GM12874 (cell line): Measurements from ENCODE around the gene TACSTD2.

Experiments used
- TF ChIP-seq, protein P1 (sequence below): IDR thresholded peaks from 2 replicates; pipeline ENCODE4 v1.5.1; 2011; ENCODE audit warnings: low read depth, mild to moderate bottlenecking, control low read depth, low read length, moderate library complexity; ENCODE audit not compliant: insufficient read depth

The TACSTD2 gene

DNA sequence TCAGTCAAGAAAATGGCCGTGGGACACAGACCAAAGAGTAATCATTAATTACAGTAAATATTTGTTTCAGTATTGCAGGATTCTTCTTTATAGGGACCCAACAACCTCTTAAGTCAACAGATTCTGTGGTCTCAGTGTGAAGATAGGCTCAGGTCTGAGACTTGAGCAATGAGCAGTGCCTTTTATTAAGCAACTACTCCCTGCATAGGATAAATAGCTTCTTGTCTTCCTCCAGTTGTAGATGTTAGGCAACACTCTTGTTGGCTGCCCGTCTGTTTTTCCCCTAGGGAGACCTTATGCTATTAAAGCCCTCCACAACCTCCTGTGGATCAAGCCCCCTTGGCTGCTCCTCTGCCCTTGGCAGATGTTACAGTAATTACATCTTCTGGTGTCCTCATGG is 28.7 kb downstream of the TACSTD2 start:
- TF ChIP-seq, protein P1, sequence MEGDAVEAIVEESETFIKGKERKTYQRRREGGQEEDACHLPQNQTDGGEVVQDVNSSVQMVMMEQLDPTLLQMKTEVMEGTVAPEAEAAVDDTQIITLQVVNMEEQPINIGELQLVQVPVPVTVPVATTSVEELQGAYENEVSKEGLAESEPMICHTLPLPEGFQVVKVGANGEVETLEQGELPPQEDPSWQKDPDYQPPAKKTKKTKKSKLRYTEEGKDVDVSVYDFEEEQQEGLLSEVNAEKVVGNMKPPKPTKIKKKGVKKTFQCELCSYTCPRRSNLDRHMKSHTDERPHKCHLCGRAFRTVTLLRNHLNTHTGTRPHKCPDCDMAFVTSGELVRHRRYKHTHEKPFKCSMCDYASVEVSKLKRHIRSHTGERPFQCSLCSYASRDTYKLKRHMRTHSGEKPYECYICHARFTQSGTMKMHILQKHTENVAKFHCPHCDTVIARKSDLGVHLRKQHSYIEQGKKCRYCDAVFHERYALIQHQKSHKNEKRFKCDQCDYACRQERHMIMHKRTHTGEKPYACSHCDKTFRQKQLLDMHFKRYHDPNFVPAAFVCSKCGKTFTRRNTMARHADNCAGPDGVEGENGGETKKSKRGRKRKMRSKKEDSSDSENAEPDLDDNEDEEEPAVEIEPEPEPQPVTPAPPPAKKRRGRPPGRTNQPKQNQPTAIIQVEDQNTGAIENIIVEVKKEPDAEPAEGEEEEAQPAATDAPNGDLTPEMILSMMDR, result no peak

DNA sequence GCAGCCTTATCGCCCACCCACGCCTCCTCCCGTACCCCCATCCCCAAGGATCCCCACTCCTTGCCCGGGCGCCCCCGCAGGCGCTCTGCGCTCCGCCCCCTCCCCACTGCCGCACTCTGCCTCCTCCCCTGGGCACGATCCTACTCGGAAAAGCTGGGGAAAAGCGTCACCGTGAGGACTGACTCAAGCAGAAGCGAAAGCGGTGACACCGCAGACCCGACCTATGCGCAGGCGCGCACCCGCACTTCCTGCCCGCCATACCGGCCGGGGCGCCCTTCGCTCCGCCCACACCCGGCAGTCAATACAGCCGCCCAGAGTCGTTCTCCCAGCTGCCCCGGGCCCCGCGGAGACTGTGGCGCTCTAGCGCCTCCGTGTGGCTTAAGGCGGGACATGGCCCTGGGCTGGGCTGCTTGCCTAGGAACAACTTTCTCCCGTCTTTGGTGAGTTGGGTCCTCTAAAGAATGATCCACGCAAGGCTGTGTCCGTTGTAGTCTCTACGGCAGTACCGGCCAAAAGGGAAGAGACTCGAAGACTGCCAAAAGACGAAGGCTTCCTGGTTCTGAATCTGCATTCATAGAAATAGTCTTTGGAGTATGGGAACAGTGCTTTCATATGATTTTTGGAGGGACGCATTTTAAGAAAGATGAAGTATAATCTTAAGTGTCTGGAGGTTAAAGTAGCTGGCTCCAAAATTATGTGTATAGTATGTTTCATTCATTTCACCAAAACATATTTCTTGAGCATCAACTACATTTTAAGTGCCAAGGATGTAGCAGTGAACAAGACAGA is 30.3 kb downstream of the TACSTD2 start, which contains the start of gene OMA1:
OMA1 (minus strand) TSS at position 207 of the 789 bp plus-strand sequence. CDS start 7,432 bp downstream, outside the sequence.
- TF ChIP-seq, protein P1, result peak; percentile 97

DNA sequence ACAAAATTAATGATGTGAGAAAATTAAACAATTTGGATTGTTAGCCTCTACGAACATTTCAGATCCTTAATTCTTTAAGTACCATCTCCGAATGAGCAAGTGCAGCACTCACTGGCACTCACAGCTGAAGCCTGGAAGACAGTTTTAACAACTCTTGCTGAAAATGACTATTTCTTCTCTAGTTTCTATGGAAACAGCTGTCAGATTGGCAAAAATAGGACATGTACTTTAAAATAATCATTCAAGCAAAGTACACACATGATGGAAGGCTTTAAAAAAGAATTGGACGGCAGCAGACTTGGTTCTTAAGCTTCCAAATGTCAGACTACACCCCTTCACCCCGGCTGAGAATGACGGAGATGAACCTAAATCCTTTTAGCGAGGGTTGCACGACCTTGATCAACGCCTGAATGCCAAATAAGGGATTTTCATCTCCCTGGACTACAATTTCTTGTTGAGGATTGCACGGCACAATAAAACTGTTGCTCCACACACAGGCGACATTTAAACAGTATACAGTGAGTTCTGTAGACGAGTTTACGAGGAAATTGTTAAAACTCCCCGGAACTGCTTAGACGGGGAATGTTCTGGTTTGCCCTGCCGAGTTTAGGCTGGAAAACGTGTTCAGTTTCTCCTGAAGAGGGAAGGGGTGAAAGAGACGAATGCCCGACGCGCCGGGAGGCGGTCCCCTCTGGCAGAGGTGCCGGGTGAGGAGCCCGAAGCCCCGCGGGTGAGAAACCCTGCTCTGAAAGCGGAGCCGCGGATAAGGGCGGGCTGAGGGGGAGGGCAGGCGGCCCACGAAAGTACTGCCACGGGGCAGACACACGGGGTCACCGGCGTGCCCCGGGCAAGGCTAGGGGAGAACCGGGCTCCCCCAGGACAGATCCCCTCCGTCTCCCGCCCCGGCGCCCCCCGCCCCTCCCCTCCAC is 31.2 kb downstream of the TACSTD2 start:
- TF ChIP-seq, protein P1, result no peak

DNA sequence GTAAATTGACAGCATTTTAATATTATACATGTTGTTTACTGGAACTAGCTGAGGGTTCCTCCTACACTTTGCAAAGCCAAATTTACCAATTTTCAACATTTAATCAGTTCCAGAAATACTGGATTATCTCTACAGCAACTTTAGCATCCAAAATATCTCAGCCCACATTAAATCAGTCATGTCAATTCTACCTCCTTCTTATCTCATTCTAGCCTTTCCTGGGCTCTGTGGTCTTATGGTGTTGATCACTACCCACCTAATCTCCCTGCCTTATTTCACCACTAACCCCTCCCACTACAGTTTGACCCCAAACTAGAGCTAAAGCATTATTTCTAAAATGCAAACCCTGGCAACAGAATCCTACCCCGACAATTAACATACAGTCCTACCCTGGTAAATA is 33.8 kb downstream of the TACSTD2 start:
- TF ChIP-seq, protein P1, result no peak

DNA sequence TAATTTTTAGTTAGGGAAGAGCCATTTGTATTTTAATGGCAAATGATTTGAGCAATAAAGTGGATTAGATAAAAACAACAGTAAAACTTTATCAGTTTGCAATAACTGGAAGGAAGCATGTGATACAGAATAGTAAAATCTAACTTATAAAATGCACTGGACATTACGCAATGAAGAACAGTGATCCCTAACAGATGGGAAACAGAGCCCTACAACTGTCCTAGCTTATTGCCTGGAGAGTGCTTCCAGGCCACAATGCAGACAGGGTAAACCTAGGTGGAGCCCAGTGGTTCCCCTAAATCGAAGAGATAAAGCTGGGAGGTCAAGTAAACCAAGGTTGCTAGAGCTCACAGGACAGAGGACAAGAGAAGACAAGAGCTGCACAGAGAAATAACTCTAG is 37.5 kb downstream of the TACSTD2 start:
- TF ChIP-seq, protein P1, result no peak

DNA sequence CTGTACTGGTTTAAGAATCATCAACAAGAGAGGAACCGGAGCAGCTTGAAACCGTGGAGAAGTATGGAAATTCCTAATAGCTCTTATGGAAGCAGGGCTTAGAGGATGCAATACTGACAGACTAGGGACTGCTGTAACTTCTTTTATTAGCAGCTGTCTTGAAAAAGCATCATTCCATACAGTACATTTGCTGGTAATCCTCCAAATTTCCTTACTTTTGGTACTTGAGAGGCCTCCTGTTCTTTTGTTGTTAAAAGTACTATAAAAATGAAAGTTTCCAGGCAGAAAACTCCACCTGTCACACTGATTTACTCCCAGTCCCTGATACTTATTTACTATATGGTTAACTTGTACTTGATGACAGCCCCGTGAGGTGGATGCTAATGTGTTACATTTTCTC is 38.2 kb downstream of the TACSTD2 start:
- TF ChIP-seq, protein P1, result no peak

DNA sequence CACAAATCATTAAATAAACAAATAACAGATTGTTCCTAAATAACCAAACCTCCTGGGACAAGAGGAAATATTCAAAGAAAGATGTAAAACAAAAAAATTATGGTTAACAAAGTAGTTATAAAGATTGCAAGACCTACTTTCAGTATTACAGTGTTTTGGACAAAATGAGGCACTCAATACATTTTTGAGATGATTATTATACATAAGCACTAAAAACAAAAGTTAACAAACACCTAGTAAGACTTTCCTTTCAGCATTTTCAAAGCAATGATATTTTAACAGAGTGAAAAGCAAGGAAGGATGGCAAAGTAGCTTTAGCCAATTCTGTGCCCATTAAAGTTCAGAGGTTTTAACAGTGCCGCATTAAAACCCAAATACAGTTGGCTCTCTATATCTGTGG is 47.8 kb downstream of the TACSTD2 start:
- TF ChIP-seq, protein P1, result no peak
